ENCODE measurements around the gene PLEKHG7. TPM values are rescaled to one million over a fixed set of nuclear protein-coding genes. Genes with fewer than 3 reads are reported as not detected.
A peak's percentile ranks its signal among the peaks of the same experiment; 100 is the strongest.
"Not testable (repeated sequence)": the region's sequence is repeated elsewhere in the genome, so short reads cannot be mapped to it uniquely, and the experiment has no call there.

PLEKHG7 gene
- 0.52 TPM for total RNA-seq

GRCh38 chr12:92702754-92703679 lies at the start of gene PLEKHG7:
TSS of gene PLEKHG7 (plus strand) at chr12:92702989. CDS start at chr12:92706632, 3,643 bp downstream.
- Histone ChIP-seq H3K27me3 (ENCODE audit: control insufficient read depth in 3 of 3, insufficient read depth in 3 of 3, low read length in 3 of 3) (no peaks in the 10 kb centered on the region), H3K9ac (ENCODE audit: low read depth in 1 of 3, low read length in 3 of 3) (no peak within 1 kb of the TSS), H3K4me1 (ENCODE audit: control insufficient read depth in 3 of 3, insufficient read depth in 3 of 3, low read length in 3 of 3) (no peaks in the 10 kb centered on the region), H3K36me3 (ENCODE audit: control insufficient read depth in 3 of 3, insufficient read depth in 3 of 3, low read length in 3 of 3) (no peaks in the 10 kb centered on the region), H3K27ac (ENCODE audit: low read depth, low read length) (no peak within 1 kb of the TSS), H3K9me3 (ENCODE audit: control insufficient read depth in 3 of 3, low read length in 3 of 3) (no peaks in the 10 kb centered on the region), H3K4me3 (ENCODE audit: low read length in 3 of 3) (no peak within 1 kb of the TSS)

GRCh38 chr12:92654256-92654655 lies 48.5 kb upstream of the PLEKHG7 start:
- H3K27ac ChIP-seq (ENCODE audit: low read depth, low read length); H3K4me3 ChIP-seq (ENCODE audit: low read length in 3 of 3); H3K9me3 ChIP-seq (ENCODE audit: control insufficient read depth in 3 of 3, low read length in 3 of 3); H3K9ac ChIP-seq (ENCODE audit: low read depth in 1 of 3, low read length in 3 of 3); H3K27me3 ChIP-seq (ENCODE audit: control insufficient read depth in 3 of 3, insufficient read depth in 3 of 3, low read length in 3 of 3); H3K36me3 ChIP-seq (ENCODE audit: control insufficient read depth in 3 of 3, insufficient read depth in 3 of 3, low read length in 3 of 3): not testable (repeated sequence)
- H3K4me1 ChIP-seq (ENCODE audit: control insufficient read depth in 3 of 3, insufficient read depth in 3 of 3, low read length in 3 of 3) = peaks cover 2 to 12% (median 10%) of the 10 kb centered on the region in 3 donors

- H3K9ac ChIP-seq (ENCODE audit: low read depth in 1 of 3, low read length in 3 of 3) = no peak overlapping the region
- H3K9me3 ChIP-seq (ENCODE audit: control insufficient read depth in 3 of 3, low read length in 3 of 3) = no peaks in the 10 kb centered on the region
- no peaks in the 10 kb centered on the region for H3K27me3 ChIP-seq (ENCODE audit: control insufficient read depth in 3 of 3, insufficient read depth in 3 of 3, low read length in 3 of 3)
- peak overlapping the region; percentile 5 for H3K27ac ChIP-seq (ENCODE audit: low read depth, low read length)
- peaks cover 2 to 10% (median 9%) of the 10 kb centered on the region in 3 donors for H3K4me1 ChIP-seq (ENCODE audit: control insufficient read depth in 3 of 3, insufficient read depth in 3 of 3, low read length in 3 of 3)
- no peak overlapping the region for H3K4me3 ChIP-seq (ENCODE audit: low read length in 3 of 3)
- H3K36me3 ChIP-seq (ENCODE audit: control insufficient read depth in 3 of 3, insufficient read depth in 3 of 3, low read length in 3 of 3) = no peaks in the 10 kb centered on the region
Measured at GRCh38 chr12:92654929-92655328, 47.9 kb upstream of the PLEKHG7 start.

- H3K9ac ChIP-seq (ENCODE audit: low read depth in 1 of 3, low read length in 3 of 3) = no peak overlapping the region
- H3K27ac ChIP-seq (ENCODE audit: low read depth, low read length) = no peak overlapping the region
- H3K4me3 ChIP-seq (ENCODE audit: low read length in 3 of 3) = no peak overlapping the region
- no peaks in the 10 kb centered on the region for H3K36me3 ChIP-seq (ENCODE audit: control insufficient read depth in 3 of 3, insufficient read depth in 3 of 3, low read length in 3 of 3)
- no peaks in the 10 kb centered on the region for H3K9me3 ChIP-seq (ENCODE audit: control insufficient read depth in 3 of 3, low read length in 3 of 3)
- H3K27me3 ChIP-seq (ENCODE audit: control insufficient read depth in 3 of 3, insufficient read depth in 3 of 3, low read length in 3 of 3) = no peaks in the 10 kb centered on the region
- peaks cover 2 to 10% (median 9%) of the 10 kb centered on the region in 3 donors for H3K4me1 ChIP-seq (ENCODE audit: control insufficient read depth in 3 of 3, insufficient read depth in 3 of 3, low read length in 3 of 3)
Measured at GRCh38 chr12:92656911-92657310, 45.9 kb upstream of the PLEKHG7 start.

- Histone ChIP-seq H3K9ac (ENCODE audit: low read depth in 1 of 3, low read length in 3 of 3) (no peak overlapping the region), H3K4me3 (ENCODE audit: low read length in 3 of 3) (no peak overlapping the region)
Measured at GRCh38 chr12:92657770-92658169, 45.0 kb upstream of the PLEKHG7 start.

GRCh38 chr12:92658611-92659010 lies 44.2 kb upstream of the PLEKHG7 start:
- Histone ChIP-seq H3K27ac (ENCODE audit: low read depth, low read length) (no peak overlapping the region), H3K4me3 (ENCODE audit: low read length in 3 of 3) (no peak overlapping the region), H3K9me3 (ENCODE audit: control insufficient read depth in 3 of 3, low read length in 3 of 3) (no peaks in the 10 kb centered on the region), H3K4me1 (ENCODE audit: control insufficient read depth in 3 of 3, insufficient read depth in 3 of 3, low read length in 3 of 3) (peaks cover 2 to 10% (median 9%) of the 10 kb centered on the region in 3 donors), H3K27me3 (ENCODE audit: control insufficient read depth in 3 of 3, insufficient read depth in 3 of 3, low read length in 3 of 3) (no peaks in the 10 kb centered on the region), H3K9ac (ENCODE audit: low read depth in 1 of 3, low read length in 3 of 3) (no peak overlapping the region), H3K36me3 (ENCODE audit: control insufficient read depth in 3 of 3, insufficient read depth in 3 of 3, low read length in 3 of 3) (no peaks in the 10 kb centered on the region)

More at GRCh38 chr12:92657770-92658169, 45.0 kb upstream of the PLEKHG7 start:
- no peak overlapping the region for H3K27ac ChIP-seq (ENCODE audit: low read depth, low read length)
- H3K4me1 ChIP-seq (ENCODE audit: control insufficient read depth in 3 of 3, insufficient read depth in 3 of 3, low read length in 3 of 3) = peaks cover 2 to 10% (median 9%) of the 10 kb centered on the region in 3 donors
- H3K27me3 ChIP-seq (ENCODE audit: control insufficient read depth in 3 of 3, insufficient read depth in 3 of 3, low read length in 3 of 3) = no peaks in the 10 kb centered on the region
- no peaks in the 10 kb centered on the region for H3K9me3 ChIP-seq (ENCODE audit: control insufficient read depth in 3 of 3, low read length in 3 of 3)
- no peaks in the 10 kb centered on the region for H3K36me3 ChIP-seq (ENCODE audit: control insufficient read depth in 3 of 3, insufficient read depth in 3 of 3, low read length in 3 of 3)

- no peak overlapping the region for H3K4me3 ChIP-seq (ENCODE audit: low read length in 3 of 3)
- H3K9ac ChIP-seq (ENCODE audit: low read depth in 1 of 3, low read length in 3 of 3) = no peak overlapping the region
- no peaks in the 10 kb centered on the region for H3K27me3 ChIP-seq (ENCODE audit: control insufficient read depth in 3 of 3, insufficient read depth in 3 of 3, low read length in 3 of 3)
- H3K36me3 ChIP-seq (ENCODE audit: control insufficient read depth in 3 of 3, insufficient read depth in 3 of 3, low read length in 3 of 3) = no peaks in the 10 kb centered on the region
- no peak overlapping the region for H3K27ac ChIP-seq (ENCODE audit: low read depth, low read length)
- no peaks in the 10 kb centered on the region for H3K4me1 ChIP-seq (ENCODE audit: control insufficient read depth in 3 of 3, insufficient read depth in 3 of 3, low read length in 3 of 3)
- no peaks in the 10 kb centered on the region for H3K9me3 ChIP-seq (ENCODE audit: control insufficient read depth in 3 of 3, low read length in 3 of 3)
Measured at GRCh38 chr12:92661269-92661668, 41.5 kb upstream of the PLEKHG7 start.

GRCh38 chr12:92665496-92665895 lies 37.3 kb upstream of the PLEKHG7 start:
- Histone ChIP-seq H3K4me1 (ENCODE audit: control insufficient read depth in 3 of 3, insufficient read depth in 3 of 3, low read length in 3 of 3) (peaks cover 0 to 3% (median 0%) of the 10 kb centered on the region in 3 donors), H3K9ac (ENCODE audit: low read depth in 1 of 3, low read length in 3 of 3) (no peak overlapping the region), H3K4me3 (ENCODE audit: low read length in 3 of 3) (no peak overlapping the region), H3K27ac (ENCODE audit: low read depth, low read length) (no peak overlapping the region), H3K9me3 (ENCODE audit: control insufficient read depth in 3 of 3, low read length in 3 of 3) (no peaks in the 10 kb centered on the region), H3K36me3 (ENCODE audit: control insufficient read depth in 3 of 3, insufficient read depth in 3 of 3, low read length in 3 of 3) (no peaks in the 10 kb centered on the region), H3K27me3 (ENCODE audit: control insufficient read depth in 3 of 3, insufficient read depth in 3 of 3, low read length in 3 of 3) (no peaks in the 10 kb centered on the region)

GRCh38 chr12:92668739-92669138 lies 34.0 kb upstream of the PLEKHG7 start:
- H3K27ac ChIP-seq (ENCODE audit: low read depth, low read length) = no peak overlapping the region
- H3K4me3 ChIP-seq (ENCODE audit: low read length in 3 of 3) = no peak overlapping the region
- no peaks in the 10 kb centered on the region for H3K27me3 ChIP-seq (ENCODE audit: control insufficient read depth in 3 of 3, insufficient read depth in 3 of 3, low read length in 3 of 3)
- H3K9me3 ChIP-seq (ENCODE audit: control insufficient read depth in 3 of 3, low read length in 3 of 3) = no peaks in the 10 kb centered on the region
- H3K9ac ChIP-seq (ENCODE audit: low read depth in 1 of 3, low read length in 3 of 3) = no peak overlapping the region
- H3K4me1 ChIP-seq (ENCODE audit: control insufficient read depth in 3 of 3, insufficient read depth in 3 of 3, low read length in 3 of 3) = peaks cover 0 to 3% (median 0%) of the 10 kb centered on the region in 3 donors
- H3K36me3 ChIP-seq (ENCODE audit: control insufficient read depth in 3 of 3, insufficient read depth in 3 of 3, low read length in 3 of 3) = no peaks in the 10 kb centered on the region

GRCh38 chr12:92671524-92671923 lies 31.3 kb upstream of the PLEKHG7 start:
- H3K9me3 ChIP-seq (ENCODE audit: control insufficient read depth in 3 of 3, low read length in 3 of 3); H3K4me1 ChIP-seq (ENCODE audit: control insufficient read depth in 3 of 3, insufficient read depth in 3 of 3, low read length in 3 of 3); H3K36me3 ChIP-seq (ENCODE audit: control insufficient read depth in 3 of 3, insufficient read depth in 3 of 3, low read length in 3 of 3); H3K9ac ChIP-seq (ENCODE audit: low read depth in 1 of 3, low read length in 3 of 3); H3K4me3 ChIP-seq (ENCODE audit: low read length in 3 of 3); H3K27me3 ChIP-seq (ENCODE audit: control insufficient read depth in 3 of 3, insufficient read depth in 3 of 3, low read length in 3 of 3); H3K27ac ChIP-seq (ENCODE audit: low read depth, low read length): not testable (repeated sequence)

Measured in skeletal muscle tissue (tissue), 4 donors.